Mucosa of rectum (tissue), 2 donors: ENCODE measurements around the gene KIAA0232.

Experiments used
- H3K27ac ChIP-seq, 2 donors: one replicate each; pipeline ENCODE4 v1.7.0; 2013; ENCODE audit warnings: inconsistent platforms in 2 of 2, low read depth in 2 of 2, low read length in 2 of 2
- H3K27me3 ChIP-seq, 2 donors: one replicate each; pipeline ENCODE4 v1.7.0; 2013; ENCODE audit warnings: low read length in 2 of 2; ENCODE audit not compliant: control insufficient read depth in 2 of 2, insufficient read depth in 2 of 2
- H3K36me3 ChIP-seq, 2 donors: one replicate each; pipeline ENCODE4 v1.7.0; 2013; ENCODE audit warnings: low read length in 2 of 2; ENCODE audit not compliant: control insufficient read depth in 2 of 2, insufficient read depth in 2 of 2
- H3K4me1 ChIP-seq, 2 donors: one replicate each; pipeline ENCODE4 v1.7.0; 2013; ENCODE audit warnings: low read length in 2 of 2, mild to moderate bottlenecking in 1 of 2; ENCODE audit not compliant: control insufficient read depth in 2 of 2, insufficient read depth in 2 of 2
- H3K4me3 ChIP-seq, 2 donors: one replicate each; pipeline ENCODE4 v1.7.0; 2013; ENCODE audit warnings: low read length in 2 of 2
- H3K9ac ChIP-seq, 2 donors: one replicate each; pipeline ENCODE4 v1.7.0; 2013; ENCODE audit warnings: low read length in 2 of 2, low read depth in 1 of 2, mild to moderate bottlenecking in 1 of 2
- H3K9me3 ChIP-seq, 2 donors: one replicate each; pipeline ENCODE4 v1.7.0; 2013; ENCODE audit warnings: low read length in 2 of 2; ENCODE audit not compliant: control insufficient read depth in 2 of 2
- donor health status: healthy.
- donor health status: Normal muscosa, but diverticular disease.

KIAA0232 gene

DNA sequence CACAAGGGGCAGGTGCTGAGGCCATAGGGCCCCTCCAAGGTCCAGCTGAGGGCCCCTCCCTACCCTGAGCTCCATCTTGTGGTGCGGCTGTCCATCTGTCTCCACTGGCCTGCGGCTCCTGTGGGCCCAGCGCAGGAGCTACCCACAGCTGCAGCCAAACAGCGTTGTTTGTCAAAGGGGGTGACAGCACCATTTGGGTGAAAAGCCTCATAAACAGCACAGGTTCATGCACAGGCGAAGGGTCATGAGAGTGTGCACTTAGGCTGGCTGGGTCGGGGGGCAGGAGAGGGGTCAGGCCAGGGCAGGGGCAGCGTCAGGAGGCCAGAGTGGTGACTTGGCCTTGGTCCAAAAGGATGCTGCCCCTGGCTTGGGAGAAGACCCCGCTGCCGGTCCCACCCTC, 34.2 kb upstream of the KIAA0232 start:
- H3K9me3 ChIP-seq, result no peaks in the 10 kb centered on the region
- peak overlapping the region; percentile 94 to 97 for H3K27ac ChIP-seq
- peak overlapping the region; percentile 53 to 60 for H3K9ac ChIP-seq
- peak overlapping the region; percentile 31 to 38 for H3K4me3 ChIP-seq
- peaks cover 54 to 62% of the 10 kb centered on the region in 2 donors for H3K4me1 ChIP-seq
- H3K27me3 ChIP-seq, result no peaks in the 10 kb centered on the region
- no peaks in the 10 kb centered on the region for H3K36me3 ChIP-seq

DNA sequence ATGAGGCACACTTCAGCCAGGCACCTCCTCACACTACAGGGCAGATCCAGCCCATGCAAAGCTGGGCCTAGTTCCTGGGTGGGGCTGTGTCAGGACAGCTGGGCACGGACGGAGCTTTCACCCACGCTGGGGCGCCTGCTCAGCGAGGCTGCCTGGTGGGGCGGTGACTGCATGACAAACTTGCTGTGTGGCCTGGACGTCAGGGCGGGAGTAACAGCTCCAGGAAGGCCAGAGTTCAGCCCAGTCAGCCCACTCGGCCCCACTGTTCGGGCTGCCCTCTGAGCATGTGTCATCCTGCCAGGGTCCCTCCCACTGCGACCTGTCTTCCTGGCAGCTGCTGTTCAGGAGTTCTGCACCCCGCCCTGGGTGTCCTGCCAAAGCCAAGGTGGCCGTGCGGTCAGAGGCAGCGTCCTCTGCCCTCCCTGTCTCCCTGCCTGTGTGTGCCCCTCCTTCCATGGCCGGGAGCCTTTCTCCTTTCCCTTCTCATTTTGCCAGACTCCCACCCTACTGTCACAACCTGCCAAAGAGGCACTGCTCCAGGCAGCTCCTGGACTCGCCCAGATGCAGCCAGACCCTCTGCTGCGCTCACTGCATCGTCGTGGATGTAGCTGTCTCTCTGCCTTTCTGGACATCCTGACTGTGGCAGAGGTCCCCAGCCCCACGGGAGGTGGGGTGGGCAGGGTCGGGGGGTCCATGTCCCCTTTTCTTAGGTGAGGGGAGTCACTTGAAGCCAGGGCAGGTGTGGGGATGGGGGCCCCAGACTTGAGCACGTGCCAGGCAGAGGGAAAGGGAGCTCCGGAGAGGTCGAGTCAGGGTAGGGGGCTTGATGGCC, 33.0 kb upstream of the KIAA0232 start:
- Histone ChIP-seq H3K9me3 (no peaks in the 10 kb centered on the region), H3K27ac (peak overlapping the region; percentile 94 to 97), H3K36me3 (no peaks in the 10 kb centered on the region), H3K4me3 (peak overlapping the region; percentile 32 to 51), H3K27me3 (no peaks in the 10 kb centered on the region), H3K9ac (peak overlapping the region; percentile 63 to 77), H3K4me1 (peaks cover 54 to 65% of the 10 kb centered on the region in 2 donors)

DNA sequence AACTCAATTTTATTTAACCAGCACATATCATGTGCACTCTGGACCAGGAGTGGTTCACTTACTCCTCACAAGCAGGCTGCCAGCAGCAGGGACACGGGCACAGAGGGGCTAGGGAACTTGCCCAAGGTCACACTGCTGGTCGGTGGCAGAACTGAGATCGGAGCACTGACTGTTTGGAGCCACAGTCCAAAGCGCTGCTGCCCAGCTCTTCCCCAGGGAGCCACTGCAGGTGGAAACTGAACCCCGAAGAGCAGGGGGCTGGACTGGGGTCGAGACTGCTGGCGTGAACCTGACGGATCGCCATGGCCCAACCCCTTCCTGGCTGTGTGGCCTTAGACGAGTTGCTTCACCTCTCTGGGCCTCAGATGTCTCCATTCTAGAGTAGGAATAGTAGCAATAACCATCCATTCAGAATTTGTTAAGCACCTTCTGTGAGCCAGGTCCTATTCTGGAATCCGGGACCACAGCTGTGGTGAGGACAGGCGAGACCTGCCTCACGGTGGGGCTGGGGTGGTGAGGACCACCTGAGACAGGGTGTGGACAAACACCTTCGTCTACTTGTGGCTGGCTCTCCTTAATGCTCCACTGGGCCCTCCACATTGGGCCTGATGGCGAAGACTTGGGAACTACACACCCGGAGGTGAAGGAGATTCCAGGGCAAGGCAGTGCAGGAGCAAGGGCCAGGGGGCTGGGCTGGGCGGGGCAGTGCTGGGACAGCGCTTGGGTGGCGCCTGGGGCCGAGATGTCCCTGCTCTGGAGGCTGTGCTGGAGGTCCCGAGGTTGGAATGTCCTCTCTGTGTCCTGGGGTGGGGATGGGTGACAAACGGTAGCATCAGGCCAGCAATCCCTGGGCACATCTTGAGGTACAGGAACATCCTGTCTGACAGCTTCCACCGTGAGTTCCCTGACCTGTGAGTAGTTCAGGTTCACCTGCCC, 32.0 kb upstream of the KIAA0232 start:
- Histone ChIP-seq H3K9ac (peak overlapping the region; percentile 41 to 77), H3K27me3 (no peaks in the 10 kb centered on the region), H3K9me3 (no peaks in the 10 kb centered on the region), H3K4me3 (peak overlapping the region in 1 of 2 donors; percentile 51), H3K4me1 (peaks cover 54 to 65% of the 10 kb centered on the region in 2 donors), H3K36me3 (no peaks in the 10 kb centered on the region), H3K27ac (peak overlapping the region; percentile 94 to 97)

DNA sequence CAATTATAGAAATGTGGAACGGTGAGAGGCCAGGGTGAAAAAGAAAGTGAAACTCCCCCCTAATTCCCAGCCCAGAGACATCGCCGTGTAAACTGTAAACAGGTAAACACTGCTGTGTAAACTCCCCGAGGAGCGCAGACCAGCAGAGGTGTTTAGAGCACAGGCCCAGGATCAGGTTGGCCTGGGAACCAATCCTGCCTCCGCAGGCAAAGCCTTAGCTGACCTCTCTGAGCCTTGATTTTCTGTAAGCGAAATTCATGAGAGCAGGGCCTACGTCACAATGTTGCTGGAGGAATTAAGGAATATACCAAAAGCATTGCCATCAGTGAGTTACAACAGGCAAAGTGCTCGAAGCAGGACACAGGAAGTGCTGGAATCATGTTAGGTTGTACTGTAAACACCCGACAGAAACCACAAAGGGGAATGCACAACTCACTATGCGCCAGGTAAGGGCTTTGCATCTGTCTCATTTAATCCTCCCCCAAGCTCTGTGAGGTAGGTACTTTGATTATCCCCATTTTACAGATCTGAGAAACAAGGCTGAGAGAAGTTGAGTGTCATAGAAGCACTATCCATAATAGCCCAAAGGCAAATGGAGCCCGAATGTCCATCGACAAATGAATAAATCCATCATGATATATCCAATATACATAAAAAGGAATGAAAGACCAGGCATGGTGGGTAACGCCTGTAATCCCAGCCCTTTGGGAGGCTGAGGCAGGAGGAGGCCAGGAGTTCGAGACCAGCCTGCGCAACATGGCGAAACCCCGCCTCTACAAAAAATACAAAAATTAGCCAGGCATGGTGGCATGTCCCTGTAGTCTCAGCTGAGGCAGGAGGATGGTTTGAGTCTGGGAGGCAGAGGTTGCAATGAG, 30.7 kb upstream of the KIAA0232 start:
- peak overlapping the region; percentile 94 to 97 for H3K27ac ChIP-seq
- no peaks in the 10 kb centered on the region for H3K9me3 ChIP-seq
- no peaks in the 10 kb centered on the region for H3K36me3 ChIP-seq
- H3K27me3 ChIP-seq, result no peaks in the 10 kb centered on the region
- peaks cover 51 to 55% of the 10 kb centered on the region in 2 donors for H3K4me1 ChIP-seq
- H3K9ac ChIP-seq, result peak overlapping the region; percentile 20 to 66
- peak overlapping the region in 1 of 2 donors; percentile 48 for H3K4me3 ChIP-seq

DNA sequence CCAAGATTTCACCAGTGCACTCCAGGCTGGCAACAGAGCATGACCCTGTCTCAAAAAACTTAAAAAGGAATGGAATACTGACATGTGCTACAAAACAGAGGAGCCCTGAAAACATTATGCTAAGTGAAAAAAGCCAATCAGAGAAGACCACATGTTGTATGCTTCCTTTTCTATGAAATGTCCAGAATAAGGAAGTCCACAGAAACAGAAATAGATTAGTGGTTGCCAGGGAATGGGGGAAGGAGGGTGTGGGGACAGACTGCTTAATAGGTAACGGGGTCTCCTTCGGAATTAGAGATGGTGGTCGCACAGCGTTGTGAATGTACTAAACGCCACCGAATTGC, 30.1 kb upstream of the KIAA0232 start:
- Histone ChIP-seq H3K27ac (peak overlapping the region; percentile 48 to 97), H3K4me1 (peaks cover 45 to 48% of the 10 kb centered on the region in 2 donors), H3K4me3 (peak overlapping the region in 1 of 2 donors; percentile 20), H3K9ac (no peak overlapping the region), H3K9me3 (no peaks in the 10 kb centered on the region), H3K36me3 (no peaks in the 10 kb centered on the region), H3K27me3 (no peaks in the 10 kb centered on the region)

DNA sequence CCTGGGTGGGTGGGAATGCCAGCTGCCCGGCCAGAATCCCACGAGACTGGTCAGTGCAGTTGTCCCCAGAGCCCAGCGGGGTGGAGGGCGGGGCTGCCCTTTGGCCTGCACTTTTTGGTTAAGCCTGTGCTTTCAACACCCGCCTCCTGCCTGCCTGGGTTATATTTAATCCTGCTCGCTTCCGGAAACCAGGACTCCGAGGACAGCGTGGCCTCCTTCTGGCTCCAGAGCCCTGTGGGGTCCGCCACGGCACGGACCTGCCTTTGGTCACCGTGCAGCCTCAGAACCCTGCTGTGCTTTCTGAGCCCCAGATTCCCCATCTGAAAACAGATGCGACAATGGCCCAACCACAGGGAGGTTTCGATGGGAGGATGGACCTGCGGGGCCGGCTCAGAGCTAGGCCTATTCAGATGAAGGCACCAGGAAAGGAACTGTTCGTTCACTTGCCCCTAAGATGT, 29.4 kb upstream of the KIAA0232 start:
- Histone ChIP-seq H3K36me3 (no peaks in the 10 kb centered on the region), H3K4me3 (no peak overlapping the region), H3K27ac (peak overlapping the region; percentile 48 to 97)

DNA sequence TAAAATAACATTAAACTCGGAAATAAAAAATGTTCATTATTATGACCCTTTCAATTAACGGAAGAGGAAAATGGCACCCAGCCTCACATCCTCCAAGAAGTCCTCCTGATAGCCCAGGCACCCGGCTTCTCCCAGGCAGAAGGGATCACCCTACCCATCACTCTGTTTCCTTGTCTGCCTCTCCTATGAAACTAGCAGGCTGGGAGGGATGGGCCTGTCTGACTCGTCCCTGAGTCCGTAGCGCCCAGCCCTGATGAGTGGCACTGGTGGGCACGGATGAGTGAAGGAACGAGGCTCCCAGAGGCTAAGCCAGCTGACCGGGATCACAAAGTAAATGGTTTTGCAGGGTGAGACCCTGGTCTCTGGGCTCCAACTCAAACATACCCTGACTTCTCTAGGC, 28.6 kb upstream of the KIAA0232 start:
- no peaks in the 10 kb centered on the region for H3K27me3 ChIP-seq
- no peaks in the 10 kb centered on the region for H3K9me3 ChIP-seq
- no peaks in the 10 kb centered on the region for H3K36me3 ChIP-seq
- peaks cover 33 to 34% of the 10 kb centered on the region in 2 donors for H3K4me1 ChIP-seq
- no peak overlapping the region for H3K9ac ChIP-seq
- H3K4me3 ChIP-seq, result no peak overlapping the region
- no peak overlapping the region for H3K27ac ChIP-seq

More for the DNA sequence above, 29.4 kb upstream of the KIAA0232 start:
- peaks cover 39 to 42% of the 10 kb centered on the region in 2 donors for H3K4me1 ChIP-seq
- no peaks in the 10 kb centered on the region for H3K9me3 ChIP-seq
- H3K9ac ChIP-seq, result peak overlapping the region in 1 of 2 donors; percentile 34
- H3K27me3 ChIP-seq, result no peaks in the 10 kb centered on the region

DNA sequence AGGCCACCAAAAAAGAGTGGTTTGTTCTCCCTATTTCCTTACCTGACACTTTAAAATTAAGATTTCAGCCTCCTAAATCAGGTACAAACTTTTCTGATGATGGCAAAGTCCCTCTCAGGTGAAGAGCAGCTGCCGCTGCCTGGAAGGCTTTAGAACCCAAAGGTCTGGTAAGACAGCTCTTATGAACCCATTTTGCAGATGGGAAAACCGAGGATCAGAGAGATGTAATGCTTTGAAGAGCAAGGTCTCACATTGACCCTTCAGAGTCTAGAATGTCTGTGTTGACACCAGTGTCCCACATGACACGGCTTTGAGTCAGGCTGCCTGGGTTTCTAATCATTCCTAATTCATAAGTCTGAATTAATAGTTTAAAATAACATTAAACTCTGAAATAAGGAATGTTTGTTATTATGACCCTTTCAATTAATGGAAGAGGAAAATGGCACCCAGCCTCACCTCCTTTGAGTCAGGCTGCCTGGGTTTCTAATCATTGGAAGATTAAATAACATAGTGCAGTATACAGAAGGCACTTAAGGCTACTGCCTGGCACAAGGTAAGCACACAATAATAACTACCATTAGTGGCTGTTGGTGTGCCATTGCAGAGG, 27.9 kb upstream of the KIAA0232 start:
- Histone ChIP-seq H3K9me3 (no peaks in the 10 kb centered on the region), H3K27me3 (no peaks in the 10 kb centered on the region), H3K4me3 (no peak overlapping the region), H3K4me1 (peaks cover 27 to 28% of the 10 kb centered on the region in 2 donors), H3K27ac (no peak overlapping the region), H3K9ac (no peak overlapping the region), H3K36me3 (no peaks in the 10 kb centered on the region)

DNA sequence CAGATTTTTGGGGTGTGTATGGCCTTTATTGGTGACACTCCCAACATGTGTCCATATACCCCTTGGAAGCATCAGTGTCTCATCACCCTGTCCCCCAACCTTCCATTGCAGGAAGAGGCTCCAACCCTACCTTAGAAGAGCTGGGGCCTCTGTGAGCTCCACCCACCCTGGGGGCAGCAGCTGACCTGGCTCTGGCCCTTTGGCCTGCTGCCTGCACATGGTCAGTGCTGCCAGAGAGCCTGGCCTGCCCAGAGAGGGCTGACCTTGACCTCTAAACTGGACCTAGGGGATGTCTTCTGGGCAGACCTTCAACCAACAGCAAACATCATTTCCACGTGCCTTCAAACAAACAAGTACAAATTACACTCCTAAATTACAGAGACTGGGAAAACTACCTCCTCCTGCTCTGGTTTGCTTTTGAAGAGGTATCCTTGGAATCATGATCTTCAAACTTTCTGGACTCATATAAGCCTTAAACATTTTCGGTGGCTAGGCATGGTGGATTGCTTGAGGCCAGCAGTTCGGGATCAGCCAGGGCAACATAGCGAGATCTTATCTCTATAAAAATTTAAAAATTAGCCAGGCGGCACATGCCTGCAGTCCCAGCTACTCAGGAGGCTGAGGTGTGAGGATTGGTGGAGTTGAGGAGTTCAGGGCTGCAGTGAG, 27.3 kb upstream of the KIAA0232 start:
- peaks cover 21 to 22% of the 10 kb centered on the region in 2 donors for H3K4me1 ChIP-seq

More for the DNA sequence above, 27.3 kb upstream of the KIAA0232 start:
- H3K9ac ChIP-seq, result no peak overlapping the region
- H3K27me3 ChIP-seq, result no peaks in the 10 kb centered on the region
- H3K36me3 ChIP-seq, result no peaks in the 10 kb centered on the region
- no peaks in the 10 kb centered on the region for H3K9me3 ChIP-seq
- no peak overlapping the region for H3K27ac ChIP-seq
- no peak overlapping the region for H3K4me3 ChIP-seq
